ENCODE results near the gene NKAIN2. TPM values are rescaled to one million over a fixed set of nuclear protein-coding genes. Genes with fewer than 3 reads are reported as not detected.

NKAIN2 gene
- total RNA-seq, 1 donor from 2014 or later, result 4.0 TPM

DNA sequence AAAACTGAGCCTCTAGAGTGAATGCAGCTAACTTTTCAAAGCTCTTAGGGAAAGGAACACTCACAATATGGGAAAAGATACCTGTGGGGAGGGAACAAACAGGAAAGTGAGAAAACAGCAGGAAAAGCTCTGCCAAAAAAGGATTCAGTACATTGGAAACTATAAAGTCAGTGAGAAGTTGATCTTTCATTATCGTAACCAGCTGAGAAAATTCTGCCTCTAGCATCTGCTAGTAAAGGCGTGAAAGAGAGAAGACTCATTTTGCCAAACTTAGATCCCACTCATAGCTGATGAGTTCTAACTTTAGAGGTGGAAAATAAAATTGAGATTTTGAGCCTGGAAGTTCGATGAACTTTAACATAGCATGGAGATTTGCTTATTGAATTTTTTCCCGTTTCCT lies 836.8 kb downstream of the NKAIN2 start:
- H3K4me3 Mint-ChIP-seq (ENCODE audit: unreplicated experiment), result no peak overlapping the region
- peaks cover 2% of the 10 kb centered on the region for H3K27me3 Mint-ChIP-seq (ENCODE audit: low read depth)
- H3K4me1 Mint-ChIP-seq (ENCODE audit: low read depth), result no peaks in the 10 kb centered on the region
- H3K27ac Mint-ChIP-seq (ENCODE audit: unreplicated experiment), result no peak overlapping the region
- TF ChIP-seq, protein P1, sequence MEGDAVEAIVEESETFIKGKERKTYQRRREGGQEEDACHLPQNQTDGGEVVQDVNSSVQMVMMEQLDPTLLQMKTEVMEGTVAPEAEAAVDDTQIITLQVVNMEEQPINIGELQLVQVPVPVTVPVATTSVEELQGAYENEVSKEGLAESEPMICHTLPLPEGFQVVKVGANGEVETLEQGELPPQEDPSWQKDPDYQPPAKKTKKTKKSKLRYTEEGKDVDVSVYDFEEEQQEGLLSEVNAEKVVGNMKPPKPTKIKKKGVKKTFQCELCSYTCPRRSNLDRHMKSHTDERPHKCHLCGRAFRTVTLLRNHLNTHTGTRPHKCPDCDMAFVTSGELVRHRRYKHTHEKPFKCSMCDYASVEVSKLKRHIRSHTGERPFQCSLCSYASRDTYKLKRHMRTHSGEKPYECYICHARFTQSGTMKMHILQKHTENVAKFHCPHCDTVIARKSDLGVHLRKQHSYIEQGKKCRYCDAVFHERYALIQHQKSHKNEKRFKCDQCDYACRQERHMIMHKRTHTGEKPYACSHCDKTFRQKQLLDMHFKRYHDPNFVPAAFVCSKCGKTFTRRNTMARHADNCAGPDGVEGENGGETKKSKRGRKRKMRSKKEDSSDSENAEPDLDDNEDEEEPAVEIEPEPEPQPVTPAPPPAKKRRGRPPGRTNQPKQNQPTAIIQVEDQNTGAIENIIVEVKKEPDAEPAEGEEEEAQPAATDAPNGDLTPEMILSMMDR (IDR thresholded peaks at IDR 0.05), result no peak
- H3K9me3 Mint-ChIP-seq (ENCODE audit: low read depth), result peaks cover under 1% of the 10 kb centered on the region
- H3K36me3 Mint-ChIP-seq (ENCODE audit: low read depth), result peaks cover 2% of the 10 kb centered on the region
- no peak for DNase-seq (ENCODE audit: low spot score)

DNA sequence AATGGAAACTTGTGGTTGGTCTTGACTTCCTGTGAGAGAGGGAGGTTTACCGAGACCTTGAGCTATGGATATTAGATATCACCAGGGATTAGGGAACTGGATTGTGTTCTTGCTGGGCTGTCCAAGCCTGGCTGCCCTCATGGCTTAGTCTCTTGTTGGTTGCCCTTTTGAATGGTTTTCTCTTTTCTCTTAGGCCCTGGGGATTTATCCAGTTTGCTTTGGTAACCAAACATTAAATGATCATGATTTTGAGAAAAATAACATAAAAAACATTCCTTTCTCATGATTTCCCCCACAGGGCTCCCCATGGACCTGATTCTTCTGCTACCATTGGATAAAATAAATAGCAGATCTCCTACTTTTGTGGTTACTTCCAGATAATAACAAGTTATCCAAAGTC lies 852.2 kb downstream of the NKAIN2 start:
- TF ChIP-seq, protein P1 (IDR thresholded peaks at IDR 0.05), result no peak
- Mint-ChIP-seq H3K4me1 (ENCODE audit: low read depth) (peaks cover 11% of the 10 kb centered on the region), H3K4me3 (ENCODE audit: unreplicated experiment) (no peak overlapping the region), H3K9me3 (ENCODE audit: low read depth) (no peaks in the 10 kb centered on the region), H3K36me3 (ENCODE audit: low read depth) (no peaks in the 10 kb centered on the region), H3K27me3 (ENCODE audit: low read depth) (no peaks in the 10 kb centered on the region), H3K27ac (ENCODE audit: unreplicated experiment) (no peak overlapping the region)
- DNase-seq (ENCODE audit: low spot score), result no peak

DNA sequence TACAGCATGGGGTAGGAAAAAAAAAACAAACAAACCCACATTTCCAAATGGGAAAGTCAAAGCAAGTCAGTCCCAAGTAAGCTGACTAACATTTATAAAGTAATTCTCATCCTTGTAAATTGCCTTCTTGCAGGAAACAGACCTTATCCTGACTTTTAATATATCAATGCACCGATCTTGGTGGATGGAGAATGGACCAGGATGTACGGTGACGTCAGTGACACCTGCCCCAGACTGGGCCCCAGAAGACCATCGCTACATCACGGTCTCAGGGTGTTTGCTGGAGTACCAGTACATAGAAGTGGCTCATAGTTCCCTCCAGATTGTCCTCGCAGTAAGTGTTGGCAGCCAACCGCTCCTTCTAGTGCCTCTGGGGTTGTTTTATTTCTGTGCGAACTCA lies 854.4 kb downstream of the NKAIN2 start:
- H3K36me3 Mint-ChIP-seq (ENCODE audit: low read depth), result no peaks in the 10 kb centered on the region
- peaks cover 11% of the 10 kb centered on the region for H3K4me1 Mint-ChIP-seq (ENCODE audit: low read depth)
- no peak overlapping the region for H3K27ac Mint-ChIP-seq (ENCODE audit: unreplicated experiment)
- DNase-seq (ENCODE audit: low spot score), result no peak
- no peaks in the 10 kb centered on the region for H3K27me3 Mint-ChIP-seq (ENCODE audit: low read depth)
- TF ChIP-seq, protein P1 (IDR thresholded peaks at IDR 0.05), result no peak
- H3K9me3 Mint-ChIP-seq (ENCODE audit: low read depth), result no peaks in the 10 kb centered on the region
- H3K4me3 Mint-ChIP-seq (ENCODE audit: unreplicated experiment), result no peak overlapping the region

DNA sequence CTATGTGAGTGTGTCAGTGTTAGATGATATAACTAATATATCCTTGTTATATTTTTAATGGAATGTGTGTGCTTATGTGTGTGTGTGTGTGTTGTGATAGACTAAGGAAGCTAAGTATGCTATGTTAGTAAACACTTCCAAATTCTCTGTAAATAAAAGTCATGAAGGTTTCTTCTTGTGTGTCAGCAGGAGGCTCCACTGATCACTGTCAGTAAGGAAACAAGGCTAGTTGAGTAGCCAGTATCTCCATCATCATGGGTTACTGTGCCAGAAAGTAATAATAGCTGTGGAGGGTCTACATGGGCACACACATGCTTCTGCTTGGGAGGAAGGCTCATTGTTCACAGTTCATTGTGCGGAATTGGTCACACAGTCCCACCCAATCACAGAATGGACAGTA lies 855.8 kb downstream of the NKAIN2 start:
- no peaks in the 10 kb centered on the region for H3K9me3 Mint-ChIP-seq (ENCODE audit: low read depth)
- TF ChIP-seq, protein P1 (IDR thresholded peaks at IDR 0.05), result peak; percentile 16
- no peaks in the 10 kb centered on the region for H3K27me3 Mint-ChIP-seq (ENCODE audit: low read depth)
- H3K4me3 Mint-ChIP-seq (ENCODE audit: unreplicated experiment), result no peak overlapping the region
- no peak overlapping the region for H3K27ac Mint-ChIP-seq (ENCODE audit: unreplicated experiment)
- peaks cover 11% of the 10 kb centered on the region for H3K4me1 Mint-ChIP-seq (ENCODE audit: low read depth)
- DNase-seq (ENCODE audit: low spot score), result no peak
- H3K36me3 Mint-ChIP-seq (ENCODE audit: low read depth), result no peaks in the 10 kb centered on the region

DNA sequence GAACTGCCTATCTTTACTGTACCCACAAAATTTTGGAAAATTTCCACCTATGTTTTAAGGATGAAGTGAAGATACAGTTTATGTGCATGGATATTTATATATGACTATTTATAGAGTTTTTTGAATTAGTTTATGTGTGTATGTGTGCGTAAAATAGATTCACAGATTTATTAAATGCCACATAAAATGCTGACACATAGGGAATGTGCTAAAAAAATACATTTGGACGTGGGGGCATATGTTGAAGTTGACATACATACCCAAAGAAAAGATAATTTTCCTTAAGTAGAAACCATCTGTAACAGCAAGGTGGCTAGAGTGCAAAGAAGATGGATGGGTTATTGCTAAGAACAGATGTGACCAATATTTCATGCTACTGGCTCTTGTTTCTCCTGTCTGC lies 856.5 kb downstream of the NKAIN2 start:
- H3K27ac Mint-ChIP-seq (ENCODE audit: unreplicated experiment), result no peak overlapping the region
- peaks cover 11% of the 10 kb centered on the region for H3K4me1 Mint-ChIP-seq (ENCODE audit: low read depth)
- H3K27me3 Mint-ChIP-seq (ENCODE audit: low read depth), result no peaks in the 10 kb centered on the region
- H3K9me3 Mint-ChIP-seq (ENCODE audit: low read depth), result peaks cover 3% of the 10 kb centered on the region
- TF ChIP-seq, protein P1 (IDR thresholded peaks at IDR 0.05), result no peak
- H3K4me3 Mint-ChIP-seq (ENCODE audit: unreplicated experiment), result no peak overlapping the region
- DNase-seq (ENCODE audit: low spot score), result no peak
- no peaks in the 10 kb centered on the region for H3K36me3 Mint-ChIP-seq (ENCODE audit: low read depth)
